Measurements from ENCODE around the gene CHIT1. TPM values are rescaled to one million over a fixed set of nuclear protein-coding genes. Genes with fewer than 3 reads are reported as not detected.

CHIT1 gene
- total RNA-seq, 1 experiment from 2014 or later, result 3.9 TPM

- no peak for DNase-seq (ENCODE audit: low read depth)
Observed at GRCh38 chr1:203217139-203217655, 12.3 kb downstream of the CHIT1 start.

- peak; percentile 64 for DNase-seq (ENCODE audit: low read depth)
Observed at GRCh38 chr1:203216274-203217138, 13.0 kb downstream of the CHIT1 start.

DNA sequence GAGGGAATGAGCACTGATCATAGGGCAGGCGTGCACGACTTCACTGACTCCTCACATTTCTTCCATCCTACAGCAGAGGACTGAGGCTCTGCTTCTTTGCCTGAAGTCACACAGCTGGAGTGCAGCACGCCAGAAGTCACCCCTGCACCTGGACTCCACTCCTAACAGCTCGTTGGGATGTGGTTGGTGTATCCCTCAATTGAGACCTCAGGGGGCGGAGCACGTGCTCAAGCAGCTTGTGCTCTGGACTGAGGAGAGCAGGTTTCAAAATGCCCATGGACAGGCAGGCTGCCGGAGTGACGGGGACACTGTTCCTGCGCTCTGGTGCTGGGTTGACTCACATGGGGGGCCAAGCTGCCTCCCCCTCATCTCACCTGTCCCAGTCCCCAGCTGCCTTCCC lies 13.9 kb downstream of the CHIT1 start:
- DNase-seq (ENCODE audit: low read depth), result no peak

GRCh38 chr1:203214871-203215270 lies 14.6 kb downstream of the CHIT1 start:
- DNase-seq (ENCODE audit: low read depth), result no peak

DNA sequence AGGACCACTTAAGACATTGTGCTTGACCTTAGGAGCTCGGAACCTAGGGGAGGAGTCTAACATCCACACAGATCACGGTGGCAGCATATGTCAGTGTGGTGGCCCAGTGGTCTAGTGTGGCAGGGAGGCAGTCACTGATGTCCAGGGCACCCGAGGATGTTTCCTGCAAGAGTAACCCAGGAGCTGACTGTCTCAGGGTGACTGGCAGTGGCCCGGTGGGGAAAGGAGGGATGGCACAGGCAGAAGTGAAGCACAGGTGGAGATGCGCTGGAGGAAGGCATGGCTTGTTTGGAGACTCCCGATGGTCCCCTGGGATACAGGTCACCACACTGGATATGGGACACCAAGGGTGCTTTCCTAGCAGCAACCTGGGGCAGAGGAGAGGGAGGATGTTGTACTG lies 16.3 kb downstream of the CHIT1 start:
- DNase-seq (ENCODE audit: low read depth), result no peak

DNA sequence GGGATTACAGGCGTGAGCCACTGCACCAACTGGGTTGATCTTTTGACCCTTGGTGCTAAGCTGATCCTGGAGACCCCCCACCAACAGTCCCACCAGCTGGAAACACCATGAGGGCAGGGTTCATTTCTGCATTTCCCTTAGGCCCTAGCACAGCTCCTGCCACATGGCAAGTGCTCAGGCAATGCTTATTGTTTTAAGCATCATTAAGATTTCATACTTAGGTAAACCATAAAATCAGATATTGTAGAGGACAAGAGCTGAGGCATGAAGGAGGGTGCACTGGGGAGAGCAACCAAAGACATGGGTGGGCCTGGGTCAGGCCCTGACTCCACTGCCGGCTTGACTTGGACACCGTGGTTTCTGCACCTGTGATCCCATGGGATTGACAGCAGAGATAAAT lies 17.7 kb downstream of the CHIT1 start:
- no peak for DNase-seq (ENCODE audit: low read depth)

DNA sequence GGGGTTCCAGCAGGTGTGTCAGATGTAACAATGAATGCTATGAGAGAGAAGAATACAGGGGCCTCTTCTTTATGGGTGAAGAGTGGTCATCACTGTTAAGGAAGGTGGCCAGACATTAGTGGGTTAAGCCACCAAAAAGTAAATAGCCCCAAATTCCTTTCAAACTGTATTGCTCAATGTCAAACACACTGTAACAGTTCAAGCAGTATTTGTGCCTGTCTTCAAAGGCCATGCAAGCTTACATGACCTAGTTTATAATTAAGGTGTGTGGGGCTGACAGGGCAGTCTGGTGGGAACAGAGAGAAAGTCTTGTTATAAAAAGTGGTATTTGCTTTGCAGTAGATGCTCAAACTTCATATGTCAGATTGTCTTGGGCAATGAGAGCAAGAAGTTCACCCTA lies 18.5 kb downstream of the CHIT1 start:
- DNase-seq (ENCODE audit: low read depth), result no peak

GRCh38 chr1:203210350-203210749 lies 19.1 kb downstream of the CHIT1 start:
- DNase-seq (ENCODE audit: low read depth), result no peak

GRCh38 chr1:203208181-203208580 lies 21.3 kb downstream of the CHIT1 start:
- no peak for DNase-seq (ENCODE audit: low read depth)

- DNase-seq (ENCODE audit: low read depth), result no peak
Observed at GRCh38 chr1:203207751-203208150, 21.7 kb downstream of the CHIT1 start.

DNA sequence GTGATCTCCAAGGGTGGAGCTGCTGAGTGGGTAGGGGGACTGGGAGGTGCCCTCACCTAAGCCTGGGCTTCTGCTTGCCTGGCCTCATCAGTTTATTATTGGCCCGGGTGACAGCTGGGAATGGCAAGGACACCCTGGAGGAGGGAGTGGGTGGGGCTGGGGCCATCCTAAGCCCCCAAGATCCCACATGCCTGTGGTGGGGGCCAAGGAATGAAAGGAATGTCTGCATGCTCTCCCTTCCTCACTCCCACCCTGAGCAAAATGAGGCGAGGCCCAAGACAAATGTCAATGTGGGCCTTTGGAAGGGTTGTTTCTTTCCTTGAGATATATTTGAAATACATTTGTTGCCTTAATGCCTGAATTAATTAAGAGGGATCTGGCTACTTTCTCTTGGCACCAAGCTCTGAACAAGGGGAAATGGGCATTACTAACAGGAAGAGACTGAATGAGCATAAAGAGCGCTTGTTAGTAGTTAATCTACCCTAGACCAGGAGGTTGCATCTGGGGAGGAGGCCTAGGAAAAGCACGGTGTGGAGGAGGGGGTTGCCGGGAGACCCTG lies 23.3 kb downstream of the CHIT1 start:
- peak; percentile 44 for DNase-seq (ENCODE audit: low read depth)

- no peak for DNase-seq (ENCODE audit: low read depth)
Observed at GRCh38 chr1:203204756-203205155, 24.7 kb downstream of the CHIT1 start.

- DNase-seq (ENCODE audit: low read depth), result peak; percentile 90
Observed at GRCh38 chr1:203202431-203203245, 26.8 kb downstream of the CHIT1 start.

DNA sequence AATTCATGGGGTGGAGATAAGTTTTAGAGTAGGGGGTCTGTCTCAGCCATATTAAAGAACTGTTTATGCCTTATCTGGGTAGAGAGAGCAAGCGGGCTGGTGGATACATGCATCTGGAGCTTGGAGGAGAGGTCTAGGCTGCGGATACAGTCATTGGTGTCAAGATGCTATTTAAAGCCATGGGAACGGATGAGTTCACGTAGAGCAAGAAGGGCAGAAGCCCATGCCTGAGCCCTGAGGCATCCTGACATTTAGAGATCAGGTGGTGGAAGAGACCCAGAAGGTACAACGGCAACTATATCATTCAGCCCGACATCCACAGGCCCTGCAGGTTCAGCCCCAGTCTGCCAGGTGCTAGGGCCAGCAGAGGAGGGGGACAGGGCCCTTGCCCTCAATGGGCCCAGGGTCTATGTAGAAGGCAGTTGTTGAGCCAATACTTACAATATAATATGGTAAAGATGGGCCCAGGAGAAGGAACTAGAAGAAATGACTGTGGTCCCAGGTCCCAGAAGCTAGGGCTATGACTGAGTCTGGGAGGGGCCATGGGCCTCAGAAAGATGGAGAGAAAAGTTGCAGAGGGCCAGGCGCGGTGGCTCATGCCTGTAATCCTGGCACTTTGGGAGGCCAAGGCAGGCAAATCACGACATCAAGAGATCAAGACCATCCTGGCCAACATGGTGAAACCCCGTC lies 27.8 kb downstream of the CHIT1 start:
- DNase-seq (ENCODE audit: low read depth), result no peak

DNA sequence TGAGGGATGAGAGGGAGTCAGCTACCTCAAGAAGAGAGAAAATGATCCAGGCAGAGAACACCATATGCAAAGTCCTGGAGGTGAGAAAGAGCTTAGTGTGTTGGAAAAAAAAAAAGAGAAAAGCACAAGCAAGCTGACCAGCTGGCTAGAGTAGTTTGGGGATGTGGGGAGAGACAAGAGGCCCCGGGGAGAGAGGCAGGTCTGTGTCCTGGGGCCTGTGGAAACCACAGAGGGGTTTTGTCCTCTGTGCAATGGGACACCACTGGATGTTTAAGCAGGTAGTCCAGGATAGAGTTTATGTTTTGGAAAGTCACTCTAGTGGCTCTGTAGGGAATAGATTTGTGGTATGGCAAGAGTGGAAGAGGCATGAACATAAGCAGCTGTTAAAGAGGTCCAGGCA lies 28.6 kb downstream of the CHIT1 start:
- DNase-seq (ENCODE audit: low read depth), result no peak

DNA sequence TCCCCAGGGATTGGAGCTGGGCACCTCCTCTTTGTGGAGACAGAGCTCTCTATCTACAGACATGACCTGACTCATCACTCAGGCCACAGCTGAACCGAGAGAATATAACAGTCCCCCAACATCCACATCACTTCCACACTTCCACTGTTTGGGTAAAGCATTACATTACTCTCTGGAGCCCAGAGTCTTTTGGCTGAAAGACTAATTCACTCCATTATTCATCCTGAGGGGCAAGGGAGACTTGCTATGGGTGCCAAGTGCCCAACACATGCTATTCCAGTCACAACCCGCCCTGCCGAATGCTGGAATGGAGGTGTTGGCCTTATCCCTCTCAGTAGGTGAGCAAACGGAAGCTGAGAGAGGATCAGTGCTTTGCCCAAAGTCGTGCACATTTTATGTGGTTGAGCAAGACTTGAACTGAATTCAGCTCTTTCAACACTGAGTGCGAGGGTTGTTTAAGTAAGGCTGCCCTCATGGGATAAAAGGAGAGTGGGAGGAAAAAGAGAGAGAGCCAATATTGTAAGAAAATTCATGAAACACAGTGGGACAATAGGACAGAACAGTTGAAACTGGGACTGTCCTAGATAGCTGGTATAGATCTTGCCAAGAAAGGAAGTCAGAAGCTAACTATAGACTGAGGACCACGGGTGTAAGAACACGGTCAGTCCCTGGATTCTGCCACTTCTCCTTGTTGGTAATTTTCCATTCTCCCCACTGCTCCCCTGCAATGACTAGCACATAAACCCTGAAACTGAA lies 29.5 kb downstream of the CHIT1 start:
- peak; percentile 85 for DNase-seq (ENCODE audit: low read depth)

DNA sequence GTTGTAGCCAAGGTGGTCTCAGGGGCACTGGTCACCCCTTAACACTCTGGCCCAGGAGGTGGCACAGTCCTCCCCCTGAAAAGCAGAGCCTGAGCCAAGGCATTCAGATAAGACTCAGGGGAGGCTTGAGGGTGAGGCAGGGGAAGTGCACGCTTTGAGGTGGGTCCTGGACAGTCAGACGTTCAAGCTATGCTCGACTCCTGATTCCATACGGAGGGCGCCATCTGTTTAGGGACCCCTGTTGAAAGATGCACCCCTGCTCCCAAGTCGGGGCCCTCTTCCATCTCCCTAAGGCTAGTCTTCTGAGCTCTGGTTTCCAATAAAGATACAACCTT lies 30.0 kb downstream of the CHIT1 start:
- DNase-seq (ENCODE audit: low read depth), result no peak

DNA sequence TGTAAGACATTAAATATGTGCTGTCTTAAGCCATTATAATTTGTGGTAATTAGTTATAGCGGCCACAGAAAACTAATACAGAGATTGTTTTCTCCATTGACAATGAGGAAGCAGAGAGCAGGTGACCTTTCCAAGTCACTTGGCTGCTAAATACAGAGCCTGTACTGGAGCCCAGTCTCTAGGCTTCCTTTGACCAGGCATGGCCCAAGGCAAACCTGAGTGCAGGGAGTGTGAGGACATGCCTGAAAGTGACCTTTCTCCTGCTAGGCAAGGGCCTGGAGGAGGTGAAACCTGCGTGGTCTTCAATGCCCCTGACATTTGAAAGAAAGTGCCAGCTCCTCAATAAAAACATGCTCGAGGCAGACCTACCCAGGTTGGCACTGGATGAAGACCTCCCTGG lies 30.5 kb downstream of the CHIT1 start:
- DNase-seq (ENCODE audit: low read depth), result no peak

DNA sequence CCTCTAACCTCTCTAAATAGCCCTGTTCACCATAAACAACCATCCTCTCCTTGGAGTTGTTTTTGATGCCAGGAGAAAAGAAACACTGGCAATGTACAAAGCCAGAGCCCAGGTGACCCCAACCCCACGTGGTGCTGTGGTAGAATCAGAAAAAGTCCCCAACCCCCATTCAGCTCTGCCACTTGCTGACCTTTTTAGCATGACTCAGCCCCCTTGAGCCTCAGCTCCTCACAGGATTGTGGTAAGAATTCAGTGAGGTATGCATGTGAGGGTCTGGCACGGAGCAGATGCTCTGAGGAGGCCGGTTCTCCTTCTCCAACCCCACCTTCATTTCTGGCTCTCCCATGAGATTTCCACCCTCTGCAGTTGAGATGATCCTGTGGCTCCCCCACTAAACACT lies 31.8 kb downstream of the CHIT1 start:
- peak; percentile 94 for DNase-seq (ENCODE audit: low read depth)

DNA sequence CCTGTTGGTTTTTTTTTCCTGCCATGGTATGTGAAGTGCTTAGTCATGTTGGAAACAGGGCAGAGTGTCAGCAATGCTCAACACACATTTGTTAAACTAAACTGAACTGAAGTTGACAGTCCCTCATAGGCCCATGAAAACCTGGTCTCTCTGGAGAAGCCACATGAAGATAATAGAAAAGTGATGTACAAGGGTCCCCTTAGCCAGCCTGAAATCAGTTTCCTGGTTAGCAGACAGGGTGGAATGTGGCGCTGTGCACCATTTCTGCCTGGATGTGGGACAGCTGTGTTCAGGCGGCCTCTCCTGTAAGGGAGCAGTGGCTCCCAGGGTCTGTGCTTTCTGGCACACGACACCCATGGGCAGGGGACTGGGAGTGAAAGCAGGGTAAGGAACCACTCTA lies 33.1 kb downstream of the CHIT1 start:
- no peak for DNase-seq (ENCODE audit: low read depth)

DNA sequence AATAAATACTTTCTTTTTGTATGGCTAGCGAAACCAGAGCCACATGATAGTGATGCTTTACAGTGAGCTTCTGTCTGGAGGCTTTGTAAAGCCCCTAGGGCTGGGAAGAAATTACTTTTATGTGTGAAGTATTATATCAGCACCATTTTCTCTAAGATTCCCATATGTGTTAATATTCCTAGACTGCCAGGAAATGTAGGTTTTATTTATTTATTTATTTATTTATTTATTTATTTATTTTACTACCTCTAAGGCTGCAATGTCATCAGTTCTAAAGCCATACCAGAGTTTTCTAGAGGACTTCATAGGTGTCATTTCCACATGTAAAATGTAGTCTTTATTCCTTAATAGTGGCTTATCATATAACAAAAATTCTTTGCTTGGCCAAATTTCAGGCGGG lies 38.5 kb downstream of the CHIT1 start:
- no peak for DNase-seq (ENCODE audit: low read depth)
